ENCODE results near the gene AP3S2. TPM values are rescaled to one million over a fixed set of nuclear protein-coding genes. Genes with fewer than 3 reads are reported as not detected.

Gene AP3S2
- polyA plus RNA-seq, 1 experiment, result 54.8 TPM

- H3K27ac ChIP-seq (ENCODE audit: low read depth, low read length), result no peak overlapping the region
- no peak for DNase-seq (ENCODE audit: low read depth, low spot score)
- ChIA-PET POLR2A (no interaction called here), CTCF (interaction anchor here (1.3 kb wide), 1 partner anchor 87 kb away, joined by 4 read pairs; no protein-coding TSS in a partner anchor)
- H3K9me3 ChIP-seq (ENCODE audit: control insufficient read depth, insufficient read depth, low read length), result peaks cover 13% of the 10 kb centered on the region
- no peaks in the 10 kb centered on the region for H3K27me3 ChIP-seq (ENCODE audit: control insufficient read depth, insufficient read depth, low read length)
- H3K4me3 ChIP-seq (ENCODE audit: low read depth, low read length), result no peak overlapping the region
- TF ChIP-seq CTCF (IDR thresholded peaks at IDR 0.05; ENCODE audit: low read depth, low read length), result no peak
Measured at GRCh38 chr15:89787944-89788343, 105.8 kb downstream of the AP3S2 start.

GRCh38 chr15:89785774-89786140 is 108.0 kb downstream of the AP3S2 start:
- no peaks in the 10 kb centered on the region for H3K27me3 ChIP-seq (ENCODE audit: control insufficient read depth, insufficient read depth, low read length)
- no peak for TF ChIP-seq CTCF (IDR thresholded peaks at IDR 0.05; ENCODE audit: low read depth, low read length)
- ChIA-PET CTCF (no interaction called here), POLR2A (no interaction called here)
- no peak overlapping the region for H3K27ac ChIP-seq (ENCODE audit: low read depth, low read length)
- H3K9me3 ChIP-seq (ENCODE audit: control insufficient read depth, insufficient read depth, low read length), result peaks cover 13% of the 10 kb centered on the region
- no peak for DNase-seq (ENCODE audit: low read depth, low spot score)
- H3K4me3 ChIP-seq (ENCODE audit: low read depth, low read length), result no peak overlapping the region

GRCh38 chr15:89785064-89785773 is 108.6 kb downstream of the AP3S2 start:
- TF ChIP-seq CTCF (IDR thresholded peaks at IDR 0.05; ENCODE audit: low read depth, low read length), result no peak
- Histone ChIP-seq H3K27ac (ENCODE audit: low read depth, low read length) (no peak overlapping the region), H3K27me3 (ENCODE audit: control insufficient read depth, insufficient read depth, low read length) (no peaks in the 10 kb centered on the region), H3K4me3 (ENCODE audit: low read depth, low read length) (no peak overlapping the region), H3K9me3 (ENCODE audit: control insufficient read depth, insufficient read depth, low read length) (peaks cover 13% of the 10 kb centered on the region)
- no peak for DNase-seq (ENCODE audit: low read depth, low spot score)
- ChIA-PET CTCF (no interaction called here), POLR2A (no interaction called here)

GRCh38 chr15:89784686-89784960 is 109.2 kb downstream of the AP3S2 start:
- no peak for TF ChIP-seq CTCF (IDR thresholded peaks at IDR 0.05; ENCODE audit: low read depth, low read length)
- CTCF ChIA-PET, result interaction anchor here (1.5 kb wide), 1 partner anchor 92 kb away, joined by 4 read pairs; no protein-coding TSS in a partner anchor
- Histone ChIP-seq H3K27ac (ENCODE audit: low read depth, low read length) (no peak overlapping the region), H3K9me3 (ENCODE audit: control insufficient read depth, insufficient read depth, low read length) (peaks cover 13% of the 10 kb centered on the region), H3K27me3 (ENCODE audit: control insufficient read depth, insufficient read depth, low read length) (no peaks in the 10 kb centered on the region), H3K4me3 (ENCODE audit: low read depth, low read length) (no peak overlapping the region)
- no peak for DNase-seq (ENCODE audit: low read depth, low spot score)
- POLR2A ChIA-PET, result no interaction called here

GRCh38 chr15:89783861-89784685 is 109.7 kb downstream of the AP3S2 start:
- ChIA-PET POLR2A (interaction anchor here (1.2 kb wide), 1 partner anchor 91 kb away, joined by 3 read pairs; no protein-coding TSS in a partner anchor), CTCF (interaction anchor here (1.0 to 1.6 kb wide), 3 partner anchors 23 to 93 kb away, joined by 4 to 8 read pairs (median 4); no protein-coding TSS in a partner anchor)
- H3K4me3 ChIP-seq (ENCODE audit: low read depth, low read length), result no peak overlapping the region
- no peak for DNase-seq (ENCODE audit: low read depth, low spot score)
- H3K9me3 ChIP-seq (ENCODE audit: control insufficient read depth, insufficient read depth, low read length), result peaks cover 13% of the 10 kb centered on the region
- H3K27me3 ChIP-seq (ENCODE audit: control insufficient read depth, insufficient read depth, low read length), result no peaks in the 10 kb centered on the region
- TF ChIP-seq CTCF (IDR thresholded peaks at IDR 0.05; ENCODE audit: low read depth, low read length), result no peak
- no peak overlapping the region for H3K27ac ChIP-seq (ENCODE audit: low read depth, low read length)
